Transverse colon (tissue), 4 donors: Measurements from ENCODE around the gene PRL. TPM values are rescaled to one million over a fixed set of nuclear protein-coding genes. Genes with fewer than 3 reads are reported as not detected.

Source experiments
- DNase-seq: peaks from one replicate; pipeline ENCODE4 v3.0.0-alpha.2; 2019
- H3K27ac ChIP-seq, 4 donors: fragments of 200-600 bp; sonication (generic); 2 replicates each; pipeline ENCODE4 v1.5.1; 2016 to 2018; ENCODE audit warnings: inconsistent platforms in 4 of 4
- H3K27me3 ChIP-seq: fragments of 200-600 bp; sonication (generic); 2 replicates; pipeline ENCODE4 v1.5.1; 2017; ENCODE audit warnings: inconsistent platforms
- H3K36me3 ChIP-seq, 4 donors: fragments of 200-600 bp; sonication (generic); 2 replicates each; pipeline ENCODE4 v1.5.1; 2017 to 2019; ENCODE audit warnings: inconsistent platforms in 4 of 4
- H3K4me1 ChIP-seq, 4 donors: fragments of 200-600 bp; sonication (generic); 2 replicates each; pipeline ENCODE4 v1.5.1; 2017 to 2020; ENCODE audit warnings: inconsistent platforms in 4 of 4
- H3K4me3 ChIP-seq, 4 donors: fragments of 200-600 bp; sonication (generic); 1 replicate in 1 of 4; 2 replicates in 3 of 4; pipeline versions ENCODE4 v1.5.1 to v1.6.1; 2017 to 2019; ENCODE audit warnings: inconsistent platforms in 4 of 4
- H3K9me3 ChIP-seq, 2 donors: fragments of 200-600 bp; sonication (generic); 2 replicates each; pipeline ENCODE4 v1.5.1; 2017 to 2019; ENCODE audit warnings: inconsistent platforms in 2 of 2
- EP300 ChIP-seq: sonication (generic); formaldehyde crosslinking; IDR thresholded peaks from one replicate; pipeline ENCODE4 v1.6.1; 2017; ENCODE audit warnings: antibody characterized with exemption, low read depth
- POLR2A ChIP-seq: fragments of 450-650 bp; IDR thresholded peaks from one replicate; pipeline ENCODE4 v1.6.1; 2016; ENCODE audit warnings: antibody characterized with exemption, mild to moderate bottlenecking, moderate library complexity
- POLR2AphosphoS5 ChIP-seq, 3 donors: sonication (generic); formaldehyde crosslinking; IDR thresholded peaks; one replicate each; pipeline ENCODE4 v1.6.1; 2016; ENCODE audit warnings: antibody characterized with exemption in 3 of 3
- WGBS, 2 donors: methylation state at CpG; one replicate each; pipeline ENCODE4 v1.1.5; 2018; ENCODE audit warnings: low coverage in 1 of 2; 5-methylcytosine and 5-hydroxymethylcytosine counted together
- in situ Hi-C, 4 donors: fragments of 200-750 bp; cut with MboI; loops; one replicate each; pipeline versions ENCODE4 v1.15.0 to v1.15.1; 2017; ENCODE audit warnings: low sequenced_read_pairs in 3 of 4, low pct_ligation_motif_present in 1 of 4, low pct_unique_long_range_greater_than_20kb in 1 of 4
- intact Hi-C: fragments of 100-400 bp; cut with DNase I; formaldehyde crosslinking; loops from one replicate; pipeline ENCODE4 v1.15.1; 2023; ENCODE audit warnings: low total_unique reads
- total RNA-seq, 4 donors: library from RNA; depleted of rRNA; stranded (reverse); fragments of >200 nt; gene quantifications; one replicate each; pipeline ENCODE4 v1.1.0, GENCODE V29; 2016
- TF ChIP-seq, protein P1 (sequence below), 5 experiments: fragments of 200-600 bp in 3 of 5; fragments of 450-650 bp in 2 of 5; sonication (generic) in 3 of 5; IDR thresholded peaks; 1 replicate in 2 of 5; 2 replicates in 3 of 5; pipeline ENCODE4 v1.5.1; 2016 to 2017; ENCODE audit warnings: antibody characterized with exemption in 5 of 5, inconsistent platforms in 3 of 5, mild to moderate bottlenecking in 2 of 5, moderate library complexity in 1 of 5

The PRL gene
- total RNA-seq, 4 donors from 2014 or later: not detected

DNA sequence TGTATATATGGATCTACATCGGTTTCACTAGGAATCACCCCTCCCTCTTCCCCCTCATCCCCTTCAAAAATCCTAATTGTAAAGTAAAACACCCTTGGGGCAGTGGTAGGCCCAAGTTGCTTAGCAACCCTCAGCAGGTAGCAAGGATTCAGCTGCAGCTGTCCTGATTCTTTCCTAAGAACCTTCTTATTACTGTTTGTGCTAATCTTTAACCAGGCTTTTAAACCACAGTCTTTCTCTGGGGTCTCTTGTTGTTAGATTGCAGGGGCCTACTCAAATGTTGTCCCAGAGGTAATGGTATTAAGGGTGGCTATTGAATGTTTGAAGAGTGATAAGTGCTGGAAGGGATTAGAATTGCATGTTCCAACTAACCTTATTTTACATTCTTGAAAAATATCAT is 46.4 kb downstream of the PRL start:
- intact Hi-C loops (no loop called here), in situ Hi-C loops (no loop called here)
- H3K9me3 ChIP-seq: no peaks in the 10 kb centered on the region
- WGBS, 2 donors: 60 to 63% methylated on average over 1 of the region's 1 CpG
- no peaks in the 10 kb centered on the region for H3K4me1 ChIP-seq
- TF ChIP-seq, protein P1, sequence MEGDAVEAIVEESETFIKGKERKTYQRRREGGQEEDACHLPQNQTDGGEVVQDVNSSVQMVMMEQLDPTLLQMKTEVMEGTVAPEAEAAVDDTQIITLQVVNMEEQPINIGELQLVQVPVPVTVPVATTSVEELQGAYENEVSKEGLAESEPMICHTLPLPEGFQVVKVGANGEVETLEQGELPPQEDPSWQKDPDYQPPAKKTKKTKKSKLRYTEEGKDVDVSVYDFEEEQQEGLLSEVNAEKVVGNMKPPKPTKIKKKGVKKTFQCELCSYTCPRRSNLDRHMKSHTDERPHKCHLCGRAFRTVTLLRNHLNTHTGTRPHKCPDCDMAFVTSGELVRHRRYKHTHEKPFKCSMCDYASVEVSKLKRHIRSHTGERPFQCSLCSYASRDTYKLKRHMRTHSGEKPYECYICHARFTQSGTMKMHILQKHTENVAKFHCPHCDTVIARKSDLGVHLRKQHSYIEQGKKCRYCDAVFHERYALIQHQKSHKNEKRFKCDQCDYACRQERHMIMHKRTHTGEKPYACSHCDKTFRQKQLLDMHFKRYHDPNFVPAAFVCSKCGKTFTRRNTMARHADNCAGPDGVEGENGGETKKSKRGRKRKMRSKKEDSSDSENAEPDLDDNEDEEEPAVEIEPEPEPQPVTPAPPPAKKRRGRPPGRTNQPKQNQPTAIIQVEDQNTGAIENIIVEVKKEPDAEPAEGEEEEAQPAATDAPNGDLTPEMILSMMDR (IDR thresholded peaks at IDR 0.05): no peak
- TF ChIP-seq POLR2A (no peak), EP300 (no peak), POLR2AphosphoS5 (IDR thresholded peaks at IDR 0.05) (no peak)
- no peak for DNase-seq
- no peak overlapping the region for H3K27ac ChIP-seq
- no peaks in the 10 kb centered on the region for H3K36me3 ChIP-seq
- H3K4me3 ChIP-seq: no peak overlapping the region
- no peaks in the 10 kb centered on the region for H3K27me3 ChIP-seq

GRCh38 chr6:22249711-22250350 is 47.0 kb downstream of the PRL start:
- TF ChIP-seq POLR2A (no peak), POLR2AphosphoS5 (IDR thresholded peaks at IDR 0.05) (no peak), EP300 (no peak)
- TF ChIP-seq, protein P1 (IDR thresholded peaks at IDR 0.05): no peak
- no peaks in the 10 kb centered on the region for H3K4me1 ChIP-seq
- no peaks in the 10 kb centered on the region for H3K36me3 ChIP-seq
- no peaks in the 10 kb centered on the region for H3K27me3 ChIP-seq
- no peaks in the 10 kb centered on the region for H3K9me3 ChIP-seq
- in situ Hi-C loops: no loop called here
- H3K4me3 ChIP-seq: no peak overlapping the region
- intact Hi-C loops: no loop called here
- DNase-seq: no peak
- no peak overlapping the region for H3K27ac ChIP-seq
- WGBS, 2 donors: 75 to 80% methylated on average over 9 of the region's 9 CpGs

GRCh38 chr6:22248513-22249308 is 48.1 kb downstream of the PRL start:
- 71% methylated on average over 6 of the region's 6 CpGs for WGBS, 2 donors
- H3K27ac ChIP-seq: no peak overlapping the region
- DNase-seq: no peak
- no peaks in the 10 kb centered on the region for H3K27me3 ChIP-seq
- H3K4me1 ChIP-seq: no peaks in the 10 kb centered on the region
- TF ChIP-seq EP300 (no peak), POLR2A (no peak), POLR2AphosphoS5 (IDR thresholded peaks at IDR 0.05) (no peak)
- TF ChIP-seq, protein P1 (IDR thresholded peaks at IDR 0.05): no peak
- in situ Hi-C loops (no loop called here), intact Hi-C loops (no loop called here)
- H3K4me3 ChIP-seq: no peak overlapping the region
- H3K36me3 ChIP-seq: no peaks in the 10 kb centered on the region
- H3K9me3 ChIP-seq: no peaks in the 10 kb centered on the region

GRCh38 chr6:22247916-22248482 is 48.8 kb downstream of the PRL start:
- intact Hi-C loops: no loop called here
- Histone ChIP-seq H3K36me3 (no peaks in the 10 kb centered on the region), H3K9me3 (no peaks in the 10 kb centered on the region), H3K27ac (no peak overlapping the region), H3K27me3 (no peaks in the 10 kb centered on the region), H3K4me1 (no peaks in the 10 kb centered on the region), H3K4me3 (no peak overlapping the region)
- in situ Hi-C loops: no loop called here
- DNase-seq: no peak
- 87 to 90% methylated on average over 4 of the region's 4 CpGs for WGBS, 2 donors
- no peak for TF ChIP-seq POLR2A
- TF ChIP-seq POLR2AphosphoS5 (IDR thresholded peaks at IDR 0.05): no peak
- TF ChIP-seq, protein P1 (IDR thresholded peaks at IDR 0.05): no peak
- TF ChIP-seq EP300: no peak
